LNCAP (cell line): ENCODE results near the gene STEAP1B.
A peak's percentile ranks its signal among the peaks of the same experiment; 100 is the strongest.

Source experiments
- CTCF ChIP-seq: fragments of 450-650 bp; IDR thresholded peaks from 2 replicates; pipeline ENCODE4 v1.5.1; 2017; ENCODE audit warnings: mild to moderate bottlenecking

Gene STEAP1B

GRCh38 chr7:22542254-22542653, 42.3 kb upstream of the STEAP1B start:
- TF ChIP-seq CTCF, result no peak

- no peak for TF ChIP-seq CTCF
These were observed 41.8 kb upstream of the STEAP1B start for GRCh38 chr7:22541789-22542188.

GRCh38 chr7:22523478-22524352, 23.7 kb upstream of the STEAP1B start:
- TF ChIP-seq CTCF, result peak; percentile 3; the same call in 1 of the 2 replicates

- TF ChIP-seq CTCF, result peak; percentile 49
These were observed 4.5 kb upstream of the STEAP1B start for GRCh38 chr7:22504519-22504918.

- peak; percentile 36; the same call in 1 of the 2 replicates for TF ChIP-seq CTCF
These were observed 1.3 kb upstream of the STEAP1B start for GRCh38 chr7:22501336-22501735.

- TF ChIP-seq CTCF, result no peak
These were observed 944 bp downstream of the STEAP1B start for GRCh38 chr7:22499044-22499443.

- TF ChIP-seq CTCF, result peak; percentile 78
These were observed 11.1 kb downstream of the STEAP1B start for GRCh38 chr7:22488643-22489462.
